Peyer's patch (tissue), 4 donors: Measurements from ENCODE around the gene L1CAM.

ENCODE experiments used
- POLR2A ChIP-seq, 2 donors: fragments of 450-650 bp; IDR thresholded peaks; one replicate each; pipeline ENCODE4 v1.5.1; 2017; ENCODE audit warnings: antibody characterized with exemption in 2 of 2, mild to moderate bottlenecking in 2 of 2, moderate library complexity in 2 of 2
- TF ChIP-seq, protein P1 (sequence below), 6 experiments: fragments of 450-650 bp in 4 of 6; fragments of 200-600 bp in 2 of 6; sonication (generic) in 1 of 6; IDR thresholded peaks; one replicate each; pipeline ENCODE4 v1.5.1; 2017 to 2019; ENCODE audit warnings: antibody characterized with exemption in 6 of 6, mild to moderate bottlenecking in 3 of 6, moderate library complexity in 1 of 6

DNA sequence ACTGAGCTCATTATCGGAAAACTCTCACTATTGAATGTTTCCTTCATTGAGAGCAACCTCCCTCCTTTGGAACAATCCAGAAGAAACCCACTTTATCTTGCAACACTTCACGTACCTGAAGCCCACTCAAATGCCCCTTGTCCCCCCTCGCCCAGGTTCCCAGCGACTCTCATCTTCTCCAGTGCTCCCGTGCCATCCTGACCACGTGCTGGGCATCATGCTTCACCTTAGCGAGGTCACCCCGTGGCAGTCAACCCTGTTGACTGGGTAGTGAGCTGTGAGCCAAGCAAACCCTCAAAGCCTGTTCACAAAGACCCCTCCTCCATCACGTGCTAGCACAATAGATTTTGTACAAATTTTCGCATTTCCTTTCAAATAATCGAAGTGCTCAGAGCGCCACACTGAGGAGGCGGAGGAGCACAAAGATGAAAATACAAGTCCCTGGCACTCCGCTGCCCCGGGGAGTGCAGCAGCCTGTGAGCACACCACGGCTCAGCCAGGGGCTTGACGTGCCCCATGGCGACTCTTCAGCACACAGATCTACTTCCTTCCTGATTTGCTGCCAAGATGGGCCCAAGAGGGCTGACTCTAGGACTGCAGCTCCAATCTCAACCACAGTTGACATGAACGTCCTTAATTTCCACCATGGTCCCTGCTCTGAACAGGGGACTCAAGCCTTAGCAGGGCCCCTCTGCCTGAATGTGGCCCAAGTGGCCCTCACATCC is 71.2 kb downstream of the L1CAM start:
- TF ChIP-seq, protein P1, sequence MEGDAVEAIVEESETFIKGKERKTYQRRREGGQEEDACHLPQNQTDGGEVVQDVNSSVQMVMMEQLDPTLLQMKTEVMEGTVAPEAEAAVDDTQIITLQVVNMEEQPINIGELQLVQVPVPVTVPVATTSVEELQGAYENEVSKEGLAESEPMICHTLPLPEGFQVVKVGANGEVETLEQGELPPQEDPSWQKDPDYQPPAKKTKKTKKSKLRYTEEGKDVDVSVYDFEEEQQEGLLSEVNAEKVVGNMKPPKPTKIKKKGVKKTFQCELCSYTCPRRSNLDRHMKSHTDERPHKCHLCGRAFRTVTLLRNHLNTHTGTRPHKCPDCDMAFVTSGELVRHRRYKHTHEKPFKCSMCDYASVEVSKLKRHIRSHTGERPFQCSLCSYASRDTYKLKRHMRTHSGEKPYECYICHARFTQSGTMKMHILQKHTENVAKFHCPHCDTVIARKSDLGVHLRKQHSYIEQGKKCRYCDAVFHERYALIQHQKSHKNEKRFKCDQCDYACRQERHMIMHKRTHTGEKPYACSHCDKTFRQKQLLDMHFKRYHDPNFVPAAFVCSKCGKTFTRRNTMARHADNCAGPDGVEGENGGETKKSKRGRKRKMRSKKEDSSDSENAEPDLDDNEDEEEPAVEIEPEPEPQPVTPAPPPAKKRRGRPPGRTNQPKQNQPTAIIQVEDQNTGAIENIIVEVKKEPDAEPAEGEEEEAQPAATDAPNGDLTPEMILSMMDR (IDR thresholded peaks at IDR 0.05) = no peak
- no peak for TF ChIP-seq POLR2A (IDR thresholded peaks at IDR 0.05)
